ENCODE results near the gene SRPX2. TPM values are rescaled to one million over a fixed set of nuclear protein-coding genes. Genes with fewer than 3 reads are reported as not detected.
A peak's percentile ranks its signal among the peaks of the same experiment; 100 is the strongest.

SRPX2 gene
- total and polyA plus RNA-seq, 2 of the 13 experiments (the other 11 are each of a cell fraction or from before 2014, with no cell fraction given): 1.5 to 6.7 TPM

- TF ChIP-seq THYN1 (CRISPR knock-in tag; IDR thresholded peaks at IDR 0.05; ENCODE audit: borderline replicate concordance, low read depth) (no peak), MEIS2 (CRISPR knock-in tag; IDR thresholded peaks at IDR 0.05) (no peak), ZNF354B (CRISPR knock-in tag; IDR thresholded peaks at IDR 0.05) (no peak)
Measured at GRCh38 chrX:100652266-100652665, 8.3 kb downstream of the SRPX2 start (continued).

GRCh38 chrX:100654261-100654660 lies 10.3 kb downstream of the SRPX2 start:
- no TSS peak for BruUV-seq (replicated peaks)
- peak; percentile 90 for FAIRE-seq
- no peaks in the 10 kb centered on the region for H3K36me3 ChIP-seq (replicated peaks in 1 of 2; ENCODE audit: control insufficient read depth in 1 of 2, insufficient read depth in 2 of 2, low read length in 2 of 2)
- WGBS (ENCODE audit: low lambda C conversion rate): 30% methylated on average over 3 of the region's 3 CpGs
- no peak overlapping the region for H3K27ac ChIP-seq (ENCODE audit: extremely low read length, insufficient read depth, low read length)
- POLR2A ChIA-PET: no interaction called here
- no peaks in the 10 kb centered on the region for H4K20me1 ChIP-seq (ENCODE audit: insufficient read depth, low read length)
- no peak overlapping the region for H3K9ac ChIP-seq (ENCODE audit: insufficient read depth, low read depth, low read length)
- H3K79me2 ChIP-seq (ENCODE audit: insufficient read depth, low read length): no peaks in the 10 kb centered on the region
- peak; percentile 16; the same call in 1 of the 3 replicates for ATAC-seq
- no peak overlapping the region for H3K4me3 ChIP-seq (replicated peaks in 1 of 3; ENCODE audit: insufficient read depth in 1 of 3, low read depth in 2 of 3, low read length in 3 of 3)
- DNase-seq (ENCODE audit: low spot score): no peak
- no peaks in the 10 kb centered on the region for H3K9me3 ChIP-seq (ENCODE audit: low read length)
- no peaks in the 10 kb centered on the region for H3K27me3 ChIP-seq (ENCODE audit: control insufficient read depth in 1 of 2, insufficient read depth in 2 of 2, low read length in 2 of 2)
- H3K4me2 ChIP-seq (ENCODE audit: low read depth, low read length): no peak overlapping the region
- in situ Hi-C loops (cut with HindIII; ENCODE audit: extremely low pct_ligation_motif_present, low pct_unique_long_range_greater_than_20kb): no loop called here
- peaks cover 48% of the 10 kb centered on the region for H3K4me1 ChIP-seq (ENCODE audit: insufficient read depth, low read length)
- intact Hi-C loops (cut with micrococcal nuclease; ENCODE audit: unreplicated experiment): no loop called here
- CTCF ChIA-PET (ENCODE audit: low intra/inter-chr PET ratio, low total read pairs): interaction anchor here (0.9 kb wide), 1 partner anchor 114 kb away, joined by 3 read pairs; no protein-coding TSS in a partner anchor
- H2AFZ ChIP-seq (ENCODE audit: low read length): no peak overlapping the region
- TF ChIP-seq ZNF367 (CRISPR knock-in tag; IDR thresholded peaks at IDR 0.05; ENCODE audit: borderline replicate concordance) (no peak), TFE3 (CRISPR knock-in tag; IDR thresholded peaks at IDR 0.05) (peak; percentile 74), USF2 (IDR thresholded peaks at IDR 0.05; ENCODE audit: low read depth, low read length) (no peak), USF2 (CRISPR knock-in tag; IDR thresholded peaks at IDR 0.05; ENCODE audit: borderline replicate concordance) (peak; percentile 33; the same call in 1 of the 2 replicates), ZNF143 (CRISPR knock-in tag; IDR thresholded peaks at IDR 0.05) (peak; percentile 55; the same call in 1 of the 2 replicates), GPBP1L1 (CRISPR knock-in tag; IDR thresholded peaks at IDR 0.05) (no peak), ZNF350 (CRISPR knock-in tag; IDR thresholded peaks at IDR 0.05; ENCODE audit: borderline replicate concordance, low read depth) (no peak), STAG1 (CRISPR knock-in tag; IDR thresholded peaks at IDR 0.05) (peak; percentile 28; the same call in 1 of the 2 replicates), ZMYM4 (CRISPR knock-in tag; IDR thresholded peaks at IDR 0.05) (0 out of 2 replicates have a peak, but pooled peaks have one; percentile 21), GATAD2A (CRISPR knock-in tag; IDR thresholded peaks at IDR 0.05) (0 out of 2 replicates have a peak, but pooled peaks have one; percentile 17), CTCF (CRISPR knock-in tag; IDR thresholded peaks at IDR 0.05) (peak; percentile 55), HOMEZ (CRISPR knock-in tag; IDR thresholded peaks at IDR 0.05; ENCODE audit: low read depth) (peak; percentile 56; the same call in 1 of the 2 replicates)
